Stimulated activated CD4-positive, alpha-beta T cell treated with anti-CD3 and anti-CD28 coated beads, Interleukin-2, amount 100 ng/mL, for 48 hours (primary cell): ENCODE data around the gene UGT1A9.

ENCODE experiments used
- DNase-seq, 2 donors: peaks; one replicate each; pipeline ENCODE4 v3.0.0-alpha.2; 2020

UGT1A9 gene

DNA sequence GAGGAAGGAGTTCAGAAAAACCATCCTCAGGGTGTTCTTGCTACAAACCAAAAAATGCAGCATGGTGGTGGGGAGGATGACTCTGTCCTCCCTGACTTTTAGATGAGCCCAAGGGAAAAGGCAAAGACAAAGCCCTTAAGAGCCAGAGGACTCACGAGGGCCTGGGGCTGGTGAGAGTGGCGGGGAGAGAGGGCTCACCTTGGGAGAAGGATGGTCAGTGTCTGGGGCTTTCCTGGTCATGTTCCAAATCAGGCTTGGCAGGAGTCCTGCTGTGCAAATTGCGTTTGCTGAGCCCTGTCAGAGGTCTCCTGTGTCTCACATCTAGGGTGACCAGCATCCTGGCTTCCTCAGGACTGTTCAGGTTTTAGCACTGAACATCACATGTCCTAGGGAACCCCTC is 93.1 kb downstream of the UGT1A9 start:
- no peak for DNase-seq

GRCh38 chr2:233766416-233766815 is 94.7 kb downstream of the UGT1A9 start:
- DNase-seq, result no peak

DNA sequence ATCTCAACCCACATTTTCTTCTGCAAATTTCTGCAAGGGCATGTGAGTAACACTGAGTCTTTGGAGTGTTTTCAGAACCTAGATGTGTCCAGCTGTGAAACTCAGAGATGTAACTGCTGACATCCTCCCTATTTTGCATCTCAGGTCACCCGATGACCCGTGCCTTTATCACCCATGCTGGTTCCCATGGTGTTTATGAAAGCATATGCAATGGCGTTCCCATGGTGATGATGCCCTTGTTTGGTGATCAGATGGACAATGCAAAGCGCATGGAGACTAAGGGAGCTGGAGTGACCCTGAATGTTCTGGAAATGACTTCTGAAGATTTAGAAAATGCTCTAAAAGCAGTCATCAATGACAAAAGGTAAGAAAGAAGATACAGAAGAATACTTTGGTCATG is 96.4 kb downstream of the UGT1A9 start:
- DNase-seq, result no peak

GRCh38 chr2:233769260-233769659 is 97.6 kb downstream of the UGT1A9 start:
- no peak for DNase-seq

GRCh38 chr2:233772153-233772552 is 100.5 kb downstream of the UGT1A9 start:
- no peak for DNase-seq

- no peak for DNase-seq
Observed at GRCh38 chr2:233772583-233772982, 100.9 kb downstream of the UGT1A9 start.

GRCh38 chr2:233773854-233774253 is 102.2 kb downstream of the UGT1A9 start:
- no peak for DNase-seq

DNA sequence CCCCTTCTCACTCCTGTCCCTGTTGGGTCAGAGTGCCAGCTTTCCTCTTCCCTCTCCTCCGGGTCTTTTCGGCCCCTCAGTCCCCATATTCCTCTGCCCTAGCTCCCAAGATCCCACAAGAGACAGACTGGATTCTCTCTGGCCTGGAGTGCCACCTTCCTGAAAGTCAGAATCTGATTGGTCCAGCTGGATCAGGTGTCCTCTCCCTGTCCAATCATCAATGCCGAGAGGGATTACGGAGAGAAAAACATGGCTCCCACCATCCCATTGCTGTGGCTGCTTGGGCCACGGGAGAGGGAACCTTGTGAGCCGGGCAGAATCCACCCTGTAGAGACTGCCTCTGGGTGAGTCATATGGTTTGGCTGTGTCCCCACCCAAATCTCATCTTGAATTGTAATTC is 103.7 kb downstream of the UGT1A9 start:
- no peak for DNase-seq

DNA sequence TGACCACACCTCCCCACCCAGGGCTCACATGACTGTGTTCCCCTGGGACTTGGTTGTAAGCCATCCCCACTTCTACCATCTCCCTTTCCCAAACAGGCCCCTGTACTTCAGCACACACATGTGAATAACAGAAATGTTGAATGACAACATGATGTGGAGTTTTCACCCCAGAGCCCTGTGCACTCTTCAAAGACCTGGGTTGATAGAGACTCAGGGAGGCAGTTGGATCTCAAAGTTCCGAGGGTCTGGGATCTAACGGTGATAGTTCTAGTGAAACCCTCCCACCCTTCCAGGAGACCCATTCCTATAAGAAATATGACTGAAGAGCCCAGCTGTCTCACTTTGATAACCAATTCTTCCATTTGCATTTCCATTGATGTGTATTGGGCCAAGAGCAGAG is 106.3 kb downstream of the UGT1A9 start, which contains the start of gene MROH2A:
Gene MROH2A (plus strand): TSS at position 301 of the 400 bp plus-strand sequence. CDS start 1,029 bp downstream, outside the sequence.
- DNase-seq, result no peak

DNA sequence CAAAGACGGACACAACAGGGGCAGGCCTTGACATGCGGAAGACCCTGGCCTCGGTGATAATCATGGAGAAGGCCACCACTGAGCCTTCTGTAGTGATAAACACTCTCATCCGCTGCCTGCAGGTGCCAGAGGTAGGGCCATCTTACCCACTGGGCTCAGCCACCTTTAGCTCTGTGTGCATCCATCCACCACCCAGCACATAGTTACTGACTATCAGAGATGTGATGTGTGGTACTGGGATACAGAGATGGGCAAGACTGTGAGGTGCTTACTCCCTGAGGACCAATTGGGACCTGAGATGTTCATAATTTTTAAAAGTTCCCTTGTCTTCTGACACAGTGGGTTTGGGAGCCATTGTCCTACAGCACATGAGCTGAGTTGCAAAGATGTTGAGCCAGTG is 108.0 kb downstream of the UGT1A9 start:
- no peak for DNase-seq

DNA sequence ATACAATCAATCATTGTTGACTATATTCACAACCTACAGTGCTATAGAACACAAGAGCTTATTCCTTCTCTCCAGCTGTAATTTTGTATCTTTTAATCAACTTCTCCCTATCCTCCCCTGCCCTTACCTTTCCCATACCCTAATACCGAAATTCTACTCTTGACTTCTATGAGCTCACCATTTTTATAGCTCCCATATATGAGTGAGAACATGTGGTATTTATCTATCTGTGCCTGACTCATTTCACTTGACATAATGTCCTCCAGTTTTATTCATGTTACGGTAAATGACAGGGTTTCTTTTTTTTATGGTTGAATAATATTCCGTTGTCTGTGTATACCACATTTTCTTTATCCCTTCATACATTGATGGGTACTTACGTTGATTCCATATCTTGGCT is 109.1 kb downstream of the UGT1A9 start:
- no peak for DNase-seq

DNA sequence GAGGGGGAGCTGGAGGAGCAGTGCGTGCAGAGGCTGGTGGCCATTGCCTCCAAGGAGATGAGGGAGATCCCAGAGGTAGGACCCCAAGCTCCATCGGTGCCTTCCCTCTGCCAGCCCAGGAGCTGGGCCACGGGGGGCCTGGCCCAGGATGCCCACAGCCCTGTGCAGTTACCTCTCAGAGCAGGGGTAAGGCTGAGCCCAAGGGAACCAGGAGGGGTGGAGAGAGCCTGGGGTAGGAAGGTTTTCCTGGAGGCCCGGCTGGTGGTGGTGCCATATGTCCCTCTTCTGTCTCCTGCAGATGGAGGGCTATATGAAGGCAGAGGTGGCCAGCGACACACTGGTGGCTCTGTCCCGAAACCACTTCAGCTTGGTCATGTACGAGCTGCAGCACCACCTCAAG is 117.9 kb downstream of the UGT1A9 start:
- no peak for DNase-seq

GRCh38 chr2:233791151-233791882 is 119.6 kb downstream of the UGT1A9 start:
- no peak for DNase-seq

DNA sequence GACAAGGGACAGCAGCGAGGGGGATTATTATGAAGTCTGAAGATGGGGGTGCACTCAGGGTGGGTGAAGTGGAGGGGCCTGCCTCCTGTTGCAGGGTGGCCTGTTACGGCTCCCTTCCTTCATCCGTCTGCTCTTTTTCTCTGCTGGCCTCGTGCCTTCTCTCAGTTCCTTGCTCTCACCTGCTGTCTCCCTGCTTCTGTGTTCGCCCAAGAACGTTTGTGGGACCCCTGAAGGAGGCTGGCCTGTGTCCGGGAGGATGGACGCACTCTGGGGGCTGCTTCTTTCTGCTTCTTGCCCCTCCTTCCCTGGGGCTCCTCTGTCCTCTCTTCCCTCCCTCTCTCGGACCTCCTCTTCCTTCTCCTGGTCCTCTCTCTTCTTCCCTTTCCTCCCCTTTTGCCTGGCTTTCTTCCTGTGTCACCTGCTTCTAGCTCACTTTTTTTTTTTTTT is 120.2 kb downstream of the UGT1A9 start:
- DNase-seq, result no peak

DNA sequence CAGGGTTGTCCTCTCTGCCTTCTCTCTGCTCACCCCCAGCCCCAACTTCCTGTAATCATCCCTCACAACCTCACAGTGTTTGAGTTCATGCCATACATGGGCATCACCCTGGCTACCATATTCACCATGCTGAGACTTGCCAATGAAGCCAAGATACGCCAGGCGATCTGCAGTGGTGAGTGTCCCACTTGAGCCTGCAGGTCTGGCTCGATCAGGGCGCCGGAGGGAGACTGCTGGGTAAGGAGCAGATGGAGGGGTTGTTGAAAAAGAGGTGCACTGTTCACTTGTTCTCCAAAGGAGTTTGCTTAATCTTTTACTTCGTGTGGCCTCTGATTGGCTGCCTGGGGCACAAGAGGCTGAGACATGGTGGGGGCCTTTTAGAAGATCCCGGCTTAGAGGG is 121.0 kb downstream of the UGT1A9 start:
- DNase-seq, result no peak

GRCh38 chr2:233793465-233794127 is 121.9 kb downstream of the UGT1A9 start:
- no peak for DNase-seq

- DNase-seq, result no peak
Observed at GRCh38 chr2:233794128-233794658, 122.5 kb downstream of the UGT1A9 start.

GRCh38 chr2:233795735-233796171 is 124.1 kb downstream of the UGT1A9 start:
- DNase-seq, result no peak

DNA sequence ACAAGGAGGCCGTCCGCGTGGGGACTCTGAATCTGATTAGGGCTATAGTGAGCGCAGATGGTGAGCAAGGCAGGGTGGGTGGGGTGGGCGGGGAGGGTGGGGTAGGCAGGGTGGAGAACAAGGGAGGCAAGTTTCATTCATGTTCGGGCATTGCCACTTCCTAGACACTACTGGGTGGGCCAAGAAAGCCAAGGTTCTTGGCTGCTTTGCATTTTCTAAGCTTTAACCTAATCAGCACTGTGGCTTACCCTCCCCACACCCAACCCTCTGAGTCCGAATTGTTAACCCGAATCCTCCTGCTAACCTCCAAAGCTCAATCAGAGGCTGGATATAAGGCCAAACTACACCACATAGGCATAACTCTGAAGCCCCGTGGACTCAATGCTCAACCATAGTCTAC is 124.6 kb downstream of the UGT1A9 start:
- no peak for DNase-seq

- DNase-seq, result no peak
Observed at GRCh38 chr2:233798335-233799086, 126.8 kb downstream of the UGT1A9 start.

- DNase-seq, result no peak
Observed at GRCh38 chr2:233799087-233799665, 127.5 kb downstream of the UGT1A9 start.

DNA sequence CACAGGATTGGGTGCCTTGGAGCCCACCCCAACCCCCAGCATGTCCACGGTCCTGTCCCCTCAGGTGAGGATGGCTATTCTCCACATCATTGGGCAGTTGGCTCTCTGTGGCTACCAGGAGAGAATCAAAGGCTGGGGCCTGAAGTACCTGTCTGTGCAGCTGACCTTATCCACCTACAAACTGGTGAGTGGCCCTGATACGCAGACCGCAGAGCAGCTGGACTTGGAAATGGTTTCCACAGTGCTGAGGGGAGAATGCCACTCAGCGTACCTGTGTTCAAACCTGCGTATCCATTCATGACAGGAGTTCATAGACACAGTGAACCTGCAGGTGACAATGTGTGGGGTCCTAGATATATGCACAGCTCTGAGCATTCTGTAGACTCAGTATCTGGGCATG is 128.0 kb downstream of the UGT1A9 start:
- no peak for DNase-seq

DNA sequence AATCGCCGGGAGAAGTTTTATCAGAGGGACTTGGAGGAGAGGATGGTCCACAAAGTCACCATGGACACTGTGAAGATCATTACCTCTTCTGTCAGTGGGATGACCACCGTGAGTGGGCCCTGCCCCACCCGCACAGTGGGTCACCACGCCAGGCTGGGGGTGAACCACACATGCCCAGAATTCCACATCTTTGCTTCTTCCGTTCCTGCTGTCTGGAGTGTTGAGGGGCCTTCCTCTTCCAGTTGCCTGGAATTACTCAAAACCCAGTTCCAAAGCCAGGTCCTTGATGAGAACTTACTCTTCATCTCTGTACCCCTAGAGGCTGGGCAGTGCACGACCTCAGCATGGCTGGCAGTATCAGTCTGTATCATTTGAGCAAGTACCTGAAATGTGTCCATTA is 128.5 kb downstream of the UGT1A9 start:
- no peak for DNase-seq
